ENCODE data around the gene ACTN1. TPM values are rescaled to one million over a fixed set of nuclear protein-coding genes. Genes with fewer than 3 reads are reported as not detected.

ACTN1 gene
- total and polyA plus RNA-seq, 10 of the 15 experiments (the other 5 are each of a cell fraction or from before 2014, with no cell fraction given) = 0.14 to 39.4 (median 2.6) TPM

DNA sequence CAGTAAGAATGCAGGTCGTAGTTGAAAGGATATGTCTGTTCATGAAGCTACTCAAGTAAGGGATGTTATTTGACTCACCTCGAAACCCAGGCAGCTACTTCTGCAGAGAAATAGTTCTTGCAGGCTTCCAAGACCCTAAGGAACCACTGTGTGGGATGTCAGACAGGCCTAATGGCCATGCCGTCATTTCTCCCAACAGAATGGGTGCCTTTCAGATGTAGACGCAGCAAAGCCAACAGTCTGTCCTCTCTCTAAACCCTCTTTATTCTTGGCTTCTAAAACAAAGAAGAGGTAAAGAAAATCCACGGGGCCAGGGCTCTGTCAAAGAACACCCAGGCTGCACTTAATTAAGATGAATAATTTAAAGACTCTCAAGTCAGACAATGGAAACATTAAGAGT, 19.0 kb upstream of the ACTN1 start:
- ChIA-PET CTCF (no interaction called here), POLR2A (no interaction called here), SMC1A (ENCODE audit: uncharacterized antibody, unreplicated experiment) (interaction anchor here (0.9 kb wide), 1 partner anchor 88 kb away, joined by 3 read pairs; no protein-coding TSS in a partner anchor), RAD21 (ENCODE audit: unreplicated experiment) (no interaction called here)
- Histone ChIP-seq H3K27ac (ENCODE audit: control insufficient read depth, insufficient read depth) (no peak overlapping the region), H3K4me1 (ENCODE audit: control insufficient read depth, insufficient read depth, low read length) (no peaks in the 10 kb centered on the region), H4K20me1 (ENCODE audit: control insufficient read depth, insufficient read depth) (no peaks in the 10 kb centered on the region), H3K36me3 (ENCODE audit: control insufficient read depth in 2 of 2, insufficient read depth in 2 of 2, low read length in 1 of 2) (no peaks in the 10 kb centered on the region), H3K4me2 (ENCODE audit: control insufficient read depth, insufficient read depth) (no peak overlapping the region), H3K79me2 (ENCODE audit: control insufficient read depth, insufficient read depth, low read length) (no peaks in the 10 kb centered on the region), H3K4me3 (no peak overlapping the region), H3K9ac (ENCODE audit: control insufficient read depth, insufficient read depth, low read length) (no peak overlapping the region), H3K27me3 (replicated peaks in 1 of 2; ENCODE audit: control insufficient read depth in 2 of 2, insufficient read depth in 2 of 2, low read length in 1 of 2) (no peaks in the 10 kb centered on the region; a peak in 1 of 4 replicates), H3K9me3 (replicated peaks; ENCODE audit: control insufficient read depth, insufficient read depth, low read length) (no peaks in the 10 kb centered on the region; the same call in 2 of the 3 replicates), H2AFZ (ENCODE audit: control insufficient read depth, low read depth, low read length) (no peak overlapping the region)
- BruUV-seq (replicated peaks) = no TSS peak
- in situ Hi-C loops (cut with MboI) (no loop called here), intact Hi-C loops (cut with micrococcal nuclease; ENCODE audit: unreplicated experiment) (no loop called here)
- 39% methylated on average over 5 of the region's 5 CpGs for WGBS (ENCODE audit: insufficient coverage, insufficient replicate concordance, low lambda C conversion rate, missing lambda C conversion rate)
- ATAC-seq (no peak), DNase-seq (ENCODE audit: low read depth, low spot score) (no peak), FAIRE-seq (no peak)
- no peak for TF ChIP-seq SREBF2 (IDR thresholded peaks at IDR 0.05; ENCODE audit: low read length)
- TF ChIP-seq CHD1 (IDR thresholded peaks at IDR 0.05; ENCODE audit: low read depth, low read length) = no peak
- TF ChIP-seq NR2C1 (IDR thresholded peaks at IDR 0.05) = no peak
- no peak for TF ChIP-seq JUNB (IDR thresholded peaks at IDR 0.05)
- TF ChIP-seq HDGF (IDR thresholded peaks at IDR 0.05) = no peak
- TF ChIP-seq NR2F1 (conservative IDR thresholded peaks at IDR 0.05) = no peak

GRCh38 chr14:68995731-68996130, 16.6 kb upstream of the ACTN1 start:
- RAD21 ChIA-PET (ENCODE audit: unreplicated experiment) = no interaction called here
- Histone ChIP-seq H3K4me1 (ENCODE audit: control insufficient read depth, insufficient read depth, low read length) (no peaks in the 10 kb centered on the region), H3K27me3 (replicated peaks in 1 of 2; ENCODE audit: control insufficient read depth in 2 of 2, insufficient read depth in 2 of 2, low read length in 1 of 2) (no peaks in the 10 kb centered on the region; a peak in 1 of 4 replicates), H4K20me1 (ENCODE audit: control insufficient read depth, insufficient read depth) (no peaks in the 10 kb centered on the region), H3K79me2 (ENCODE audit: control insufficient read depth, insufficient read depth, low read length) (no peaks in the 10 kb centered on the region), H3K4me3 (no peak overlapping the region), H3K27ac (ENCODE audit: control insufficient read depth, insufficient read depth) (no peak overlapping the region), H3K9me3 (replicated peaks; ENCODE audit: control insufficient read depth, insufficient read depth, low read length) (no peaks in the 10 kb centered on the region; the same call in 2 of the 3 replicates), H3K4me2 (ENCODE audit: control insufficient read depth, insufficient read depth) (no peak overlapping the region), H3K36me3 (ENCODE audit: control insufficient read depth in 2 of 2, insufficient read depth in 2 of 2, low read length in 1 of 2) (no peaks in the 10 kb centered on the region), H2AFZ (ENCODE audit: control insufficient read depth, low read depth, low read length) (no peak overlapping the region), H3K9ac (ENCODE audit: control insufficient read depth, insufficient read depth, low read length) (no peak overlapping the region)
- DNase-seq (ENCODE audit: low read depth, low spot score) (no peak), ATAC-seq (no peak), FAIRE-seq (no peak)
- WGBS (ENCODE audit: insufficient coverage, insufficient replicate concordance, low lambda C conversion rate, missing lambda C conversion rate) = 71% methylated on average over 4 of the region's 4 CpGs
- in situ Hi-C loops (cut with MboI) (no loop called here), intact Hi-C loops (cut with micrococcal nuclease; ENCODE audit: unreplicated experiment) (no loop called here)
- SMC1A ChIA-PET (ENCODE audit: uncharacterized antibody, unreplicated experiment) = no interaction called here
- POLR2A ChIA-PET = no interaction called here
- CTCF ChIA-PET = no interaction called here
- no TSS peak for BruUV-seq (replicated peaks)
- TF ChIP-seq, protein P1, sequence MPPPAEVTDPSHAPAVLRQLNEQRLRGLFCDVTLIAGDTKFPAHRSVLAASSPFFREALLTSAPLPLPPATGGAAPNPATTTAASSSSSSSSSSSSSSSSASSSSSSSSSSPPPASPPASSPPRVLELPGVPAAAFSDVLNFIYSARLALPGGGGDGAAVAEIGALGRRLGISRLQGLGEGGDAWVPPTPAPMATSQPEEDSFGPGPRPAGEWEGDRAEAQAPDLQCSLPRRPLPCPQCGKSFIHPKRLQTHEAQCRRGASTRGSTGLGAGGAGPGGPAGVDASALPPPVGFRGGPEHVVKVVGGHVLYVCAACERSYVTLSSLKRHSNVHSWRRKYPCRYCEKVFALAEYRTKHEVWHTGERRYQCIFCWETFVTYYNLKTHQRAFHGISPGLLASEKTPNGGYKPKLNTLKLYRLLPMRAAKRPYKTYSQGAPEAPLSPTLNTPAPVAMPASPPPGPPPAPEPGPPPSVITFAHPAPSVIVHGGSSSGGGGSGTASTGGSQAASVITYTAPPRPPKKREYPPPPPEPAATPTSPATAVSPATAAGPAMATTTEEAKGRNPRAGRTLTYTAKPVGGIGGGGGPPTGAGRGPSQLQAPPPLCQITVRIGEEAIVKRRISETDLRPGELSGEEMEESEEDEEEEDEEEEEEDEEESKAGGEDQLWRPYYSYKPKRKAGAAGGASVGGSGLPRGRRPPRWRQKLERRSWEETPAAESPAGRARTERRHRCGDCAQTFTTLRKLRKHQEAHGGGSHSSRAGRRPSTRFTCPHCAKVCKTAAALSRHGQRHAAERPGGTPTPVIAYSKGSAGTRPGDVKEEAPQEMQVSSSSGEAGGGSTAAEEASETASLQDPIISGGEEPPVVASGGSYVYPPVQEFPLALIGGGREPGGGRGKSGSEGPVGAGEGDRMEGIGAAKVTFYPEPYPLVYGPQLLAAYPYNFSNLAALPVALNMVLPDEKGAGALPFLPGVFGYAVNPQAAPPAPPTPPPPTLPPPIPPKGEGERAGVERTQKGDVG (CRISPR knock-in tag; IDR thresholded peaks at IDR 0.05) = no peak
- TF ChIP-seq NFYB (IDR thresholded peaks at IDR 0.05; ENCODE audit: insufficient read depth, low read depth, low read length) (no peak), TCF12 (IDR thresholded peaks at IDR 0.05; ENCODE audit: low read depth, low read length) (no peak), CBX5 (IDR thresholded peaks at IDR 0.05; ENCODE audit: low read depth) (no peak), NRF1 (conservative IDR thresholded peaks at IDR 0.05; ENCODE audit: low read depth, low read length) (no peak), RUNX3 (IDR thresholded peaks at IDR 0.05; ENCODE audit: low read length) (no peak), CREM (IDR thresholded peaks at IDR 0.05; ENCODE audit: low read depth) (no peak), MYB (IDR thresholded peaks at IDR 0.05; ENCODE audit: borderline replicate concordance, low read depth, low read length) (no peak), SMAD5 (IDR thresholded peaks at IDR 0.05; ENCODE audit: low read depth) (no peak), ATF3 (IDR thresholded peaks at IDR 0.05; ENCODE audit: borderline replicate concordance, extremely low read depth, low read depth, low read length) (no peak), POU2F2 (IDR thresholded peaks at IDR 0.05; ENCODE audit: borderline replicate concordance, low read depth, low read length) (no peak), ZBED1 (IDR thresholded peaks at IDR 0.05; ENCODE audit: borderline replicate concordance) (no peak), RFX5 (IDR thresholded peaks at IDR 0.05; ENCODE audit: low read depth, low read length) (no peak)

Data from GM12878 (cell line).